IMR-90 (cell line): ENCODE measurements around the gene LHPP. TPM values are rescaled to one million over a fixed set of nuclear protein-coding genes. Genes with fewer than 3 reads are reported as not detected.

ENCODE experiments used
- ATAC-seq: fragments of 200-7000 bp; cut with Tn5 transposase; 2 replicates; pipeline ENCODE4 v1.9.1; 2020; ENCODE audit warnings: low read depth, mild to moderate bottlenecking, moderate library complexity
- BruUV-seq: library from RNA; stranded (reverse); fragments of 400-500 nt; replicated peaks from 2 replicates; lab custom pipeline; 2021; lab: Mats Ljungman, UMichigan
- CTCF ChIA-PET: fragments of 300-600 bp; formaldehyde crosslinking; extraction: SDS; loops from one replicate; lab custom pipeline; 2021; ENCODE audit warnings: antibody characterized with exemption; lab: Yijun Ruan, JAX
- POLR2A ChIA-PET: fragments of 300-600 bp; sonication (Branson Sonifier 250); formaldehyde crosslinking; loops from one replicate; lab custom pipeline; 2022; ENCODE audit warnings: antibody characterized with exemption; ENCODE audit not compliant: unreplicated experiment; lab: Charles Lee
- DNase-seq: peaks from one replicate; pipeline ENCODE4 v3.0.0; 2013
- H2AFZ ChIP-seq: replicated peaks from 2 replicates; pipeline ENCODE3; 2013; ENCODE audit warnings: low read length, mild to moderate bottlenecking; ENCODE audit not compliant: poor library complexity
- H2AK5ac ChIP-seq: 2 replicates; pipeline ENCODE4 v1.6.1; 2013; ENCODE audit warnings: low read depth, low read length, inconsistent platforms
- H2AK9ac ChIP-seq: replicated peaks from 2 replicates; pipeline ENCODE3; 2013; ENCODE audit warnings: mild to moderate bottlenecking, low read depth, low read length, moderate library complexity; ENCODE audit not compliant: poor library complexity
- H2BK120ac ChIP-seq: 2 replicates; pipeline ENCODE4 v1.6.1; 2013; ENCODE audit warnings: low read depth, low read length, inconsistent platforms
- H2BK15ac ChIP-seq: 3 replicates; pipeline ENCODE4 v1.6.1; 2013; ENCODE audit warnings: low read depth, low read length, inconsistent platforms
- H2BK20ac ChIP-seq: 2 replicates; pipeline ENCODE4 v1.6.1; 2013; ENCODE audit warnings: low read depth, mild to moderate bottlenecking, inconsistent platforms, low read length, moderate library complexity
- H2BK5ac ChIP-seq: 2 replicates; pipeline ENCODE4 v1.6.1; 2013; ENCODE audit warnings: mild to moderate bottlenecking, low read depth, low read length, inconsistent platforms; ENCODE audit not compliant: poor library complexity, severe bottlenecking
- H3K14ac ChIP-seq: replicated peaks from 2 replicates; pipeline ENCODE4 v1.6.1; 2013; ENCODE audit warnings: low read depth, low read length, inconsistent platforms
- H3K18ac ChIP-seq: 2 replicates; pipeline ENCODE4 v1.6.1; 2013; ENCODE audit warnings: low read depth, low read length, control low read depth
- H3K23ac ChIP-seq: 2 replicates; pipeline ENCODE4 v1.6.1; 2013; ENCODE audit warnings: low read depth, low read length, inconsistent platforms
- H3K27ac ChIP-seq: 2 replicates; pipeline ENCODE4 v1.5.1; 2013; ENCODE audit warnings: mild to moderate bottlenecking, control low read depth, low read length; ENCODE audit not compliant: insufficient read depth
- H3K27me3 ChIP-seq: 2 replicates; pipeline ENCODE4 v1.6.1; 2013; ENCODE audit warnings: low read length; ENCODE audit not compliant: control insufficient read depth, insufficient read depth
- H3K36me3 ChIP-seq: 2 replicates; pipeline ENCODE4 v1.6.1; 2013; ENCODE audit warnings: low read length, mixed read lengths; ENCODE audit not compliant: control insufficient read depth, insufficient read depth
- H3K4ac ChIP-seq: 2 replicates; pipeline ENCODE4 v1.6.1; 2013; ENCODE audit warnings: low read depth, low read length, inconsistent platforms
- H3K4me1 ChIP-seq: 2 replicates; pipeline ENCODE4 v1.6.1; 2013; ENCODE audit warnings: low read length, mixed read lengths; ENCODE audit not compliant: control insufficient read depth, insufficient read depth
- H3K4me2 ChIP-seq: 2 replicates; pipeline ENCODE4 v1.6.1; 2013; ENCODE audit warnings: low read depth, mild to moderate bottlenecking, control low read depth, low read length, moderate library complexity
- H3K4me3 ChIP-seq: 2 replicates; pipeline ENCODE4 v1.5.1; 2013; ENCODE audit warnings: low read depth, mild to moderate bottlenecking, control low read depth, low read length, moderate library complexity; ENCODE audit not compliant: insufficient read depth
- H3K56ac ChIP-seq: 2 replicates; pipeline ENCODE4 v1.6.1; 2013; ENCODE audit warnings: low read length, inconsistent platforms; ENCODE audit not compliant: insufficient read depth; ENCODE audit errors: extremely low read depth
- H3K79me1 ChIP-seq, 2 experiments: 2 replicates each; pipeline ENCODE4 v1.6.1; 2013; ENCODE audit warnings: low read length in 2 of 2, inconsistent platforms in 1 of 2, low read depth in 1 of 2
- H3K9ac ChIP-seq: 2 replicates; pipeline ENCODE4 v1.6.1; 2013; ENCODE audit warnings: low read depth, low read length, control low read depth
- H3K9me1 ChIP-seq: 2 replicates; pipeline ENCODE4 v1.6.1; 2013; ENCODE audit warnings: low read length, inconsistent platforms; ENCODE audit not compliant: insufficient read depth
- H3K9me3 ChIP-seq: 2 replicates; pipeline ENCODE4 v1.6.1; 2013; ENCODE audit warnings: low read length; ENCODE audit not compliant: control insufficient read depth, insufficient read depth
- H4K20me1 ChIP-seq: 2 replicates; pipeline ENCODE4 v1.6.1; 2013; ENCODE audit warnings: low read length, inconsistent platforms; ENCODE audit not compliant: insufficient read depth
- H4K5ac ChIP-seq: 2 replicates; pipeline ENCODE4 v1.6.1; 2013; ENCODE audit warnings: mild to moderate bottlenecking, low read depth, low read length, control low read depth
- H4K8ac ChIP-seq, 2 experiments: 2 replicates each; pipeline ENCODE4 v1.6.1; 2013; ENCODE audit warnings: low read depth in 2 of 2, low read length in 2 of 2, control low read depth in 1 of 2, inconsistent platforms in 1 of 2
- H4K91ac ChIP-seq: 2 replicates; pipeline ENCODE4 v1.6.1; 2013; ENCODE audit warnings: low read depth, low read length, inconsistent platforms; ENCODE audit not compliant: insufficient read depth
- CEBPB ChIP-seq: IDR thresholded peaks from 2 replicates; pipeline ENCODE4 v1.6.1; 2012; ENCODE audit warnings: low read depth, low read length, improper control_type of control experiment
- FOS ChIP-seq: fragments of 150-350 bp; IDR thresholded peaks from 2 replicates; pipeline ENCODE4 v1.6.1; 2016; ENCODE audit warnings: low read depth, low read length
- MAZ ChIP-seq: IDR thresholded peaks from 2 replicates; pipeline ENCODE4 v1.6.1; 2012; ENCODE audit warnings: low read depth, mild to moderate bottlenecking, low read length, improper control_type of control experiment, moderate library complexity, borderline replicate concordance
- MXI1 ChIP-seq: IDR thresholded peaks from 2 replicates; pipeline ENCODE4 v1.6.1; 2012; ENCODE audit warnings: low read depth, mild to moderate bottlenecking, low read length, moderate library complexity, borderline replicate concordance
- POLR2A ChIP-seq: IDR thresholded peaks from 2 replicates; pipeline ENCODE4 v1.6.1; 2012; ENCODE audit warnings: mild to moderate bottlenecking, low read depth, low read length
- RAD21 ChIP-seq: IDR thresholded peaks from 2 replicates; pipeline ENCODE4 v1.6.1; 2012; ENCODE audit warnings: low read length, improper control_type of control experiment
- RFX5 ChIP-seq: IDR thresholded peaks from 2 replicates; pipeline ENCODE4 v1.8.0; 2012; ENCODE audit warnings: low read depth, mild to moderate bottlenecking, low read length, moderate library complexity
- WGBS, 2 experiments: methylation state at CpG; one replicate each; pipeline versions ENCODE4 v1.1.5 to v1.1.7; 2013; ENCODE audit warnings: missing lambda C conversion rate in 2 of 2; ENCODE audit not compliant: insufficient read length in 1 of 2; ENCODE audit errors: extremely low coverage in 2 of 2; 5-methylcytosine and 5-hydroxymethylcytosine counted together
- dilution Hi-C: fragments of 300-500 bp; cut with HindIII; formaldehyde crosslinking; loops from one replicate; pipeline ENCODE4 v1.14.3; 2018; ENCODE audit warnings: low sequenced_read_pairs; ENCODE audit not compliant: unreplicated experiment
- in situ Hi-C: fragments of 300-500 bp; cut with MboI; formaldehyde crosslinking; loops from 3 replicates; pipeline ENCODE4 v1.14.3; 2019; ENCODE audit warnings: low sequenced_read_pairs, inconsistent platforms, mixed read lengths
- intact Hi-C: fragments of 100-400 bp; cut with micrococcal nuclease; formaldehyde crosslinking; loops from 2 replicates; pipeline ENCODE4 v1.10.0; 2022
- polyA plus RNA-seq, 3 experiments: library from polyadenylated mRNA; depleted of rRNA; stranded (reverse); fragments of >200 nt; gene quantifications; 2 replicates each; pipeline ENCODE4 v1.2.3, GENCODE V29; 2012; ENCODE audit warnings: low replicate concordance in 1 of 3
- total RNA-seq: library from RNA; depleted of rRNA; stranded (reverse); fragments of >200 nt; gene quantifications from 2 replicates; pipeline ENCODE4 v1.2.3, GENCODE V29; 2012
- TF ChIP-seq, protein P1 (sequence below): fragments of 150-350 bp; IDR thresholded peaks from 2 replicates; pipeline ENCODE4 v1.6.1; 2017; ENCODE audit warnings: mild to moderate bottlenecking, antibody characterized with exemption, low read length, low read depth
- TF ChIP-seq, protein P2 (sequence below): conservative IDR thresholded peaks from 2 replicates; pipeline ENCODE4 v1.5.1; 2012; ENCODE audit warnings: mild to moderate bottlenecking, low read depth, low read length, improper control_type of control experiment
- TF ChIP-seq, protein P3 (sequence below): fragments of 150-350 bp; IDR thresholded peaks from 2 replicates; pipeline ENCODE4 v1.6.1; 2016; ENCODE audit warnings: low read depth, mild to moderate bottlenecking, low read length, moderate library complexity, borderline replicate concordance

Gene LHPP
- total and polyA plus RNA-seq, 2 of the 4 experiments (the other 2 are of a cell fraction) = 2.7 to 8.3 TPM

DNA sequence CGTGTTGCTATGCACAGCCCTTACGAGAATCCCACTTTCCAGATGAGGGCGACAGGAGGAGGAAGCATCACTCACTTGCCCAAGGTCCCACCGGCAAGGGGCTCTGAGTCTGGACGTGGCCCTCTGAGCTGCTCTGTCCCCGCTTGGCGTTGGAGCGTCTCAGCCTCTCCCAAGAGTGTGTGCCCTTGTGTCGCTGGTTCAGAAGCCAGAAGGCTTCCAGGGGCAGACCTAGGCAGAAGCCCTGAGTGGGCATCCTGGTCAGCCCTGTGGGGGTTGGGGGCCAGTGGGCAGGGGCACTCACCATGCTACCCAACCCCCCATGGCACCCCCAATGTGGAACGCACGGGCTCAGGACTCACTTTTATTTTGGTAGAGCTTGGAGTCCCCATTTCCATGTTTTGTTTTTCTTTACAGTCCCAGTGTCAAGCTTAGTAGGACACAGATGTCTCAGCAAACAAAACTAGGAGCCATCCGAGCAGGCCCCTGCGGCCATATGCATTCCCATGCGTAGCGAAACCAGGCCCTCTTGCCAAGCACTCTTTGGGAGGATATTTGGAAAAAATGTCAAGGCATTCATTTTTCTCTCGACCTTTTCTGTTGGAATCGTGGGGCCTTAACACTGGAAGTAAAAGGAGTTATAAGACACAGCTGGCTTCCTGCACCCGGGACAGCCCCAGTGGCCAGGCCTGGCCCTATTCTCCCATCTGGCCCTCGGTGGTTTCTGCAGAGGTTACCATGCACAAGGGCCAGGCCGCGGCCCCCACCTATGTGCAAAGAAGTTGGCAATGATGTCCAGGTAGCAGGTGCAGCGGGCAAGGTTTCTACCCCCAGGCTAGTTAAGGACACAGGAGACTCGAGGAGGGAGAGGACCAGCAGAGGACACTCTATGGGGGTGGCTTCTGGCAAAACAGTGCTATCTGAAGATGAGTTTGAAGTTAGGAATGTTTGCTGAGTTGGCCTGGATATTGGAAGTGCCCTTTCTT, 97.0 kb downstream of the LHPP start (continued):
- TF ChIP-seq, protein P1, sequence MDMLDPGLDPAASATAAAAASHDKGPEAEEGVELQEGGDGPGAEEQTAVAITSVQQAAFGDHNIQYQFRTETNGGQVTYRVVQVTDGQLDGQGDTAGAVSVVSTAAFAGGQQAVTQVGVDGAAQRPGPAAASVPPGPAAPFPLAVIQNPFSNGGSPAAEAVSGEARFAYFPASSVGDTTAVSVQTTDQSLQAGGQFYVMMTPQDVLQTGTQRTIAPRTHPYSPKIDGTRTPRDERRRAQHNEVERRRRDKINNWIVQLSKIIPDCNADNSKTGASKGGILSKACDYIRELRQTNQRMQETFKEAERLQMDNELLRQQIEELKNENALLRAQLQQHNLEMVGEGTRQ = no peak
- TF ChIP-seq POLR2A = no peak

DNA sequence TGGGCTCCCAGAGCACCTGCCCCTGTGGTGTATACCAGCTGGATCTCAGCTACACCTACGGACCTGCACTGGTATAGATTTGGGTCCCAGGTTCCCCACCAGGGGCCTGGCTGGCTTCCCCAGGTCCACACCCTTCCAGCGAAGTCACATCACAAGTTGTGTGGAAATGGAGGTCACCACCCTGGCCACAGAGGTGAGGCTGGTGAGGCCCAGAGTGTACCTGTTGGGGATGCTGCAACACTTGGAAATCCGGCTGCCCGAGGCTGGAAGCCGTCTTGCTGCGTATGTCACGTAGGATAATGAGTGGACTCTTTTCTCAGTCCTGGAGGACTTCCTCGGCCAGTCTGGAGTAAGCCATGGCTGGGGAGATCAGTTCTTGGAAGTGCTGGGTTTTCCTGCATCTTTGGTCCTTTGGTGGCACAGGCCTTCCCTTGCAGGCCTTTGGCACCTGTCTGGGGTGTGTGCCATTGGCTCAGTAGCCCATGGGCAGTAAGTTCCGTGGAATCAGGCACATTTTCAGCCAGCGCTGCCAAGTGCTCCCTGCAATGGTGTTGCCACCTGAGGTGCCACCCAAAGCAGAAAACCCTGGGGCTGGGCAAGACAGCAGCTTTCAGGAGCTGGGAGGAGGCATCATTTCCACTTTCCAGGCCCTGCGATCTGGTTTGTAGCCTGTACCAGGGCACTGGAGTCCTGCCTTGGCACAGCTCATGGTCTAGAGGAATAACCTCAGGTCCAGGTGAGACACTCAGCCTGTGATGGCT, 97.9 kb downstream of the LHPP start:
- Histone ChIP-seq H2BK120ac (no peak overlapping the region), H3K18ac (no peak overlapping the region), H3K14ac (no peak overlapping the region), H3K4me2 (no peak overlapping the region), H3K79me1 (no peaks in the 10 kb centered on the region), H2BK15ac (no peak overlapping the region), H2BK5ac (no peak overlapping the region), H4K91ac (no peak overlapping the region), H2AFZ (no peak overlapping the region), H3K4ac (no peak overlapping the region), H3K27ac (no peak overlapping the region), H4K20me1 (no peaks in the 10 kb centered on the region), H3K27me3 (peaks cover 1% of the 10 kb centered on the region; the same call in 1 of the 2 replicates), H3K9ac (no peak overlapping the region), H3K9me3 (no peaks in the 10 kb centered on the region), H3K9me1 (no peaks in the 10 kb centered on the region), H2BK20ac (no peak overlapping the region), H4K5ac (no peak overlapping the region), H2AK9ac (no peak overlapping the region), H3K4me1 (no peaks in the 10 kb centered on the region), H2AK5ac (no peak overlapping the region), H3K56ac (no peak overlapping the region), H3K36me3 (no peaks in the 10 kb centered on the region), H3K23ac (no peak overlapping the region), H3K4me3 (no peak overlapping the region), H4K8ac (no peak overlapping the region)
- intact Hi-C loops (no loop called here), dilution Hi-C loops (no loop called here), in situ Hi-C loops (no loop called here)
- BruUV-seq = no TSS peak
- ChIA-PET POLR2A (no interaction called here), CTCF (no interaction called here)
- ATAC-seq = no peak
- TF ChIP-seq, protein P2, sequence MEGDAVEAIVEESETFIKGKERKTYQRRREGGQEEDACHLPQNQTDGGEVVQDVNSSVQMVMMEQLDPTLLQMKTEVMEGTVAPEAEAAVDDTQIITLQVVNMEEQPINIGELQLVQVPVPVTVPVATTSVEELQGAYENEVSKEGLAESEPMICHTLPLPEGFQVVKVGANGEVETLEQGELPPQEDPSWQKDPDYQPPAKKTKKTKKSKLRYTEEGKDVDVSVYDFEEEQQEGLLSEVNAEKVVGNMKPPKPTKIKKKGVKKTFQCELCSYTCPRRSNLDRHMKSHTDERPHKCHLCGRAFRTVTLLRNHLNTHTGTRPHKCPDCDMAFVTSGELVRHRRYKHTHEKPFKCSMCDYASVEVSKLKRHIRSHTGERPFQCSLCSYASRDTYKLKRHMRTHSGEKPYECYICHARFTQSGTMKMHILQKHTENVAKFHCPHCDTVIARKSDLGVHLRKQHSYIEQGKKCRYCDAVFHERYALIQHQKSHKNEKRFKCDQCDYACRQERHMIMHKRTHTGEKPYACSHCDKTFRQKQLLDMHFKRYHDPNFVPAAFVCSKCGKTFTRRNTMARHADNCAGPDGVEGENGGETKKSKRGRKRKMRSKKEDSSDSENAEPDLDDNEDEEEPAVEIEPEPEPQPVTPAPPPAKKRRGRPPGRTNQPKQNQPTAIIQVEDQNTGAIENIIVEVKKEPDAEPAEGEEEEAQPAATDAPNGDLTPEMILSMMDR = no peak
- TF ChIP-seq RFX5 = no peak
- TF ChIP-seq, protein P3, sequence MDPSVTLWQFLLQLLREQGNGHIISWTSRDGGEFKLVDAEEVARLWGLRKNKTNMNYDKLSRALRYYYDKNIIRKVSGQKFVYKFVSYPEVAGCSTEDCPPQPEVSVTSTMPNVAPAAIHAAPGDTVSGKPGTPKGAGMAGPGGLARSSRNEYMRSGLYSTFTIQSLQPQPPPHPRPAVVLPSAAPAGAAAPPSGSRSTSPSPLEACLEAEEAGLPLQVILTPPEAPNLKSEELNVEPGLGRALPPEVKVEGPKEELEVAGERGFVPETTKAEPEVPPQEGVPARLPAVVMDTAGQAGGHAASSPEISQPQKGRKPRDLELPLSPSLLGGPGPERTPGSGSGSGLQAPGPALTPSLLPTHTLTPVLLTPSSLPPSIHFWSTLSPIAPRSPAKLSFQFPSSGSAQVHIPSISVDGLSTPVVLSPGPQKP = no peak
- no peak for TF ChIP-seq FOS
- TF ChIP-seq MAZ = no peak
- no peak for TF ChIP-seq RAD21
- TF ChIP-seq CEBPB = no peak
- no peak for TF ChIP-seq MXI1
- 80% methylated on average over 5 of the region's 11 CpGs; no CpG with 5 or more reads in 1 of the 2 experiments for WGBS, 2 experiments
- no peak for DNase-seq
